Measurements from ENCODE around the gene HFE. TPM values are rescaled to one million over a fixed set of nuclear protein-coding genes. Genes with fewer than 3 reads are reported as not detected.
"Not testable (repeated sequence)": the region's sequence is repeated elsewhere in the genome, so short reads cannot be mapped to it uniquely, and the experiment has no call there.

HFE gene
- total and polyA plus RNA-seq, 2 donors (not counting 1 experiment from before 2014, with no cell fraction given), result 18.3 to 22.3 TPM

- no peak overlapping the region for H3K4me3 ChIP-seq (replicated peaks in 1 of 4; ENCODE audit: control extremely low read depth in 1 of 4, insufficient read depth in 1 of 4, low read depth in 3 of 4, low read length in 4 of 4)
- H3K27ac ChIP-seq (ENCODE audit: insufficient read depth, low read length), result no peak overlapping the region
- DNase-seq (ENCODE audit: low read depth in 2 of 2), result peak in 1 of 2 donors; percentile 94
- TF ChIP-seq EZH2 (IDR thresholded peaks at IDR 0.05; ENCODE audit: low read length, missing control alignments) (no peak), CTCF (conservative IDR thresholded peaks at IDR 0.05 in 1 of 2, IDR thresholded peaks at IDR 0.05 in 1 of 2; ENCODE audit: low read depth in 1 of 2, low read length in 2 of 2) (no peak)
- H3K36me3 ChIP-seq (ENCODE audit: control insufficient read depth, insufficient read depth, low read length), result no peaks in the 10 kb centered on the region
- peaks cover 2% of the 10 kb centered on the region for H3K4me1 ChIP-seq (ENCODE audit: control insufficient read depth, extremely low read depth, insufficient read depth, low read length)
- no peak overlapping the region for H2AFZ ChIP-seq (ENCODE audit: low read length)
- no peak overlapping the region for H3K4me2 ChIP-seq (ENCODE audit: extremely low read depth, insufficient read depth, low read length)
- H3K9me3 ChIP-seq (ENCODE audit: control insufficient read depth, insufficient read depth, low read depth, low read length), result no peaks in the 10 kb centered on the region
- H3K27me3 ChIP-seq (ENCODE audit: control insufficient read depth, insufficient read depth, low read length), result no peaks in the 10 kb centered on the region
- no peak overlapping the region for H3K9ac ChIP-seq (ENCODE audit: insufficient read depth, low read length)
- no peaks in the 10 kb centered on the region for H4K20me1 ChIP-seq (ENCODE audit: control insufficient read depth, extremely low read depth, insufficient read depth, low read length)
- H3K79me2 ChIP-seq (ENCODE audit: control insufficient read depth, insufficient read depth, low read length), result no peaks in the 10 kb centered on the region
These were observed 31.8 kb downstream of the HFE start for GRCh38 chr6:26118999-26119398.

DNA sequence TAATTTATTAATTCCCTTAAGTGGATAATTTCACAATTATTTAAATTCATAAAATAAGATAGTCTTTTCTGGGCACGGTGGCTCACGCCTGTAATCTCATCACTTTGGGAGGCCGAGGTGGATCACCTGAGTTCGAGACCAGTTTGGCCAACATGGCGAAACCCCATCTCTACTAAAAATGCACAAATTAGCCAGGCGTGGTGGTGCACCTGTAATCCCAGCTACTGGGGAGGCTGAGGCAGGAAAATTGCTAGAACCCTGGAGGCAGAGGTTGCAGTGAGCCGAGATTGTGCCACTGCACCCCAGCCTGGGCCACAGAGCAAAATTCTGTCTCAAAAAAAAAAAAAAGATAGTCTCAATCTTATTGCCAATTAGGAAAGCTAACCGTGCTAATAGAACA is 32.9 kb downstream of the HFE start:
- not testable (repeated sequence) for H2AFZ ChIP-seq (ENCODE audit: low read length); DNase-seq (ENCODE audit: low read depth in 2 of 2); H3K4me1 ChIP-seq (ENCODE audit: control insufficient read depth, extremely low read depth, insufficient read depth, low read length); H3K27me3 ChIP-seq (ENCODE audit: control insufficient read depth, insufficient read depth, low read length); H4K20me1 ChIP-seq (ENCODE audit: control insufficient read depth, extremely low read depth, insufficient read depth, low read length); H3K4me2 ChIP-seq (ENCODE audit: extremely low read depth, insufficient read depth, low read length); H3K36me3 ChIP-seq (ENCODE audit: control insufficient read depth, insufficient read depth, low read length); H3K9me3 ChIP-seq (ENCODE audit: control insufficient read depth, insufficient read depth, low read depth, low read length); H3K27ac ChIP-seq (ENCODE audit: insufficient read depth, low read length); H3K9ac ChIP-seq (ENCODE audit: insufficient read depth, low read length); H3K4me3 ChIP-seq (replicated peaks in 1 of 4; ENCODE audit: control extremely low read depth in 1 of 4, insufficient read depth in 1 of 4, low read depth in 3 of 4, low read length in 4 of 4)
- H3K79me2 ChIP-seq (ENCODE audit: control insufficient read depth, insufficient read depth, low read length), result peaks cover 11% of the 10 kb centered on the region

GRCh38 chr6:26120807-26121140 is 33.5 kb downstream of the HFE start:
- Histone ChIP-seq H3K4me1 (ENCODE audit: control insufficient read depth, extremely low read depth, insufficient read depth, low read length) (peaks cover 2% of the 10 kb centered on the region), H3K9me3 (ENCODE audit: control insufficient read depth, insufficient read depth, low read depth, low read length) (no peaks in the 10 kb centered on the region), H3K4me3 (replicated peaks in 1 of 4; ENCODE audit: control extremely low read depth in 1 of 4, insufficient read depth in 1 of 4, low read depth in 3 of 4, low read length in 4 of 4) (no peak overlapping the region), H2AFZ (ENCODE audit: low read length) (no peak overlapping the region), H3K27ac (ENCODE audit: insufficient read depth, low read length) (no peak overlapping the region), H3K27me3 (ENCODE audit: control insufficient read depth, insufficient read depth, low read length) (no peaks in the 10 kb centered on the region), H3K79me2 (ENCODE audit: control insufficient read depth, insufficient read depth, low read length) (peaks cover 18% of the 10 kb centered on the region), H3K4me2 (ENCODE audit: extremely low read depth, insufficient read depth, low read length) (no peak overlapping the region), H3K9ac (ENCODE audit: insufficient read depth, low read length) (no peak overlapping the region), H3K36me3 (ENCODE audit: control insufficient read depth, insufficient read depth, low read length) (no peaks in the 10 kb centered on the region), H4K20me1 (ENCODE audit: control insufficient read depth, extremely low read depth, insufficient read depth, low read length) (peaks cover 2% of the 10 kb centered on the region)
- no peak for TF ChIP-seq EZH2 (IDR thresholded peaks at IDR 0.05; ENCODE audit: low read length, missing control alignments)
- TF ChIP-seq CTCF (conservative IDR thresholded peaks at IDR 0.05 in 1 of 2, IDR thresholded peaks at IDR 0.05 in 1 of 2; ENCODE audit: low read depth in 1 of 2, low read length in 2 of 2), result no peak
- DNase-seq (ENCODE audit: low read depth in 2 of 2), result no peak

Data from fibroblast of lung (primary cell).